ENCODE data around the gene HMCN2. TPM values are rescaled to one million over a fixed set of nuclear protein-coding genes. Genes with fewer than 3 reads are reported as not detected.

HMCN2 gene
- total and polyA plus RNA-seq, 2 donors from 2014 or later: 0.99 to 8.6 TPM

- H3K9ac ChIP-seq (ENCODE audit: low read length in 3 of 3): no peak overlapping the region
- DNase-seq (peak in 1 of 5 donors; percentile 37), FAIRE-seq (no peak)
- no peaks in the 10 kb centered on the region for H3K9me3 ChIP-seq (ENCODE audit: control insufficient read depth in 2 of 3, insufficient read depth in 1 of 3, low read length in 3 of 3)
- H3K27ac ChIP-seq (ENCODE audit: low read depth in 2 of 2, low read length in 2 of 2): no peak overlapping the region
- no peak overlapping the region for H3K4me3 ChIP-seq (ENCODE audit: low read length in 3 of 3)
- TF ChIP-seq CTCF (IDR thresholded peaks at IDR 0.05; ENCODE audit: borderline replicate concordance, extremely low read depth, insufficient read depth): no peak
- H3K4me1 ChIP-seq (ENCODE audit: control insufficient read depth in 2 of 3, insufficient read depth in 2 of 3, low read depth in 1 of 3, low read length in 3 of 3): peaks cover 0 to 4% (median 0%) of the 10 kb centered on the region in 3 donors
- intact Hi-C loops (cut with DNase I): no loop called here
- H3K36me3 ChIP-seq (ENCODE audit: control insufficient read depth in 2 of 3, insufficient read depth in 3 of 3, low read length in 3 of 3): no peaks in the 10 kb centered on the region
- H3K27me3 ChIP-seq (ENCODE audit: control insufficient read depth, insufficient read depth, low read length): no peaks in the 10 kb centered on the region
Measured at GRCh38 chr9:130382636-130383349, 117.2 kb downstream of the HMCN2 start.

- FAIRE-seq (no peak), DNase-seq (peak in 1 of 5 donors; percentile 69)
- Histone ChIP-seq H3K9me3 (ENCODE audit: control insufficient read depth in 2 of 3, insufficient read depth in 1 of 3, low read length in 3 of 3) (no peaks in the 10 kb centered on the region), H3K9ac (ENCODE audit: low read length in 3 of 3) (no peak overlapping the region), H3K4me3 (ENCODE audit: low read length in 3 of 3) (no peak overlapping the region), H3K4me1 (ENCODE audit: control insufficient read depth in 2 of 3, insufficient read depth in 2 of 3, low read depth in 1 of 3, low read length in 3 of 3) (peaks cover 0 to 4% (median 0%) of the 10 kb centered on the region in 3 donors), H3K36me3 (ENCODE audit: control insufficient read depth in 2 of 3, insufficient read depth in 3 of 3, low read length in 3 of 3) (no peaks in the 10 kb centered on the region), H3K27me3 (ENCODE audit: control insufficient read depth, insufficient read depth, low read length) (no peaks in the 10 kb centered on the region), H3K27ac (ENCODE audit: low read depth in 2 of 2, low read length in 2 of 2) (no peak overlapping the region)
- TF ChIP-seq CTCF (IDR thresholded peaks at IDR 0.05; ENCODE audit: borderline replicate concordance, extremely low read depth, insufficient read depth): no peak
- intact Hi-C loops (cut with DNase I): no loop called here
Measured at GRCh38 chr9:130383350-130383715, 117.8 kb downstream of the HMCN2 start.

GRCh38 chr9:130383979-130384676 is 118.6 kb downstream of the HMCN2 start:
- H3K9ac ChIP-seq (ENCODE audit: low read length in 3 of 3): no peak overlapping the region
- intact Hi-C loops (cut with DNase I): no loop called here
- H3K27me3 ChIP-seq (ENCODE audit: control insufficient read depth, insufficient read depth, low read length): no peaks in the 10 kb centered on the region
- no peak for TF ChIP-seq CTCF (IDR thresholded peaks at IDR 0.05; ENCODE audit: borderline replicate concordance, extremely low read depth, insufficient read depth)
- no peak overlapping the region for H3K4me3 ChIP-seq (ENCODE audit: low read length in 3 of 3)
- H3K4me1 ChIP-seq (ENCODE audit: control insufficient read depth in 2 of 3, insufficient read depth in 2 of 3, low read depth in 1 of 3, low read length in 3 of 3): peaks cover 0 to 4% (median 0%) of the 10 kb centered on the region in 3 donors
- FAIRE-seq (no peak), DNase-seq (peak in 1 of 5 donors; percentile 48)
- no peaks in the 10 kb centered on the region for H3K9me3 ChIP-seq (ENCODE audit: control insufficient read depth in 2 of 3, insufficient read depth in 1 of 3, low read length in 3 of 3)
- no peaks in the 10 kb centered on the region for H3K36me3 ChIP-seq (ENCODE audit: control insufficient read depth in 2 of 3, insufficient read depth in 3 of 3, low read length in 3 of 3)
- H3K27ac ChIP-seq (ENCODE audit: low read depth in 2 of 2, low read length in 2 of 2): no peak overlapping the region
